IMR-90 (cell line): ENCODE results near the gene NOM1. TPM values are rescaled to one million over a fixed set of nuclear protein-coding genes. Genes with fewer than 3 reads are reported as not detected.

Source experiments
- ATAC-seq: fragments of 200-7000 bp; cut with Tn5 transposase; 2 replicates; pipeline ENCODE4 v1.9.1; 2020; ENCODE audit warnings: low read depth, mild to moderate bottlenecking, moderate library complexity
- BruUV-seq: library from RNA; stranded (reverse); fragments of 400-500 nt; replicated peaks from 2 replicates; lab custom pipeline; 2021; lab: Mats Ljungman, UMichigan
- CTCF ChIA-PET: fragments of 300-600 bp; formaldehyde crosslinking; extraction: SDS; loops from one replicate; lab custom pipeline; 2021; ENCODE audit warnings: antibody characterized with exemption; lab: Yijun Ruan, JAX
- POLR2A ChIA-PET: fragments of 300-600 bp; sonication (Branson Sonifier 250); formaldehyde crosslinking; loops from one replicate; lab custom pipeline; 2022; ENCODE audit warnings: antibody characterized with exemption; ENCODE audit not compliant: unreplicated experiment; lab: Charles Lee
- DNase-seq: peaks from one replicate; pipeline ENCODE4 v3.0.0; 2013
- H2AFZ ChIP-seq: replicated peaks from 2 replicates; pipeline ENCODE3; 2013; ENCODE audit warnings: low read length, mild to moderate bottlenecking; ENCODE audit not compliant: poor library complexity
- H2AK5ac ChIP-seq: 2 replicates; pipeline ENCODE4 v1.6.1; 2013; ENCODE audit warnings: low read depth, low read length, inconsistent platforms
- H2AK9ac ChIP-seq: replicated peaks from 2 replicates; pipeline ENCODE3; 2013; ENCODE audit warnings: mild to moderate bottlenecking, low read depth, low read length, moderate library complexity; ENCODE audit not compliant: poor library complexity
- H2BK120ac ChIP-seq: 2 replicates; pipeline ENCODE4 v1.6.1; 2013; ENCODE audit warnings: low read depth, low read length, inconsistent platforms
- H2BK15ac ChIP-seq: 3 replicates; pipeline ENCODE4 v1.6.1; 2013; ENCODE audit warnings: low read depth, low read length, inconsistent platforms
- H2BK20ac ChIP-seq: 2 replicates; pipeline ENCODE4 v1.6.1; 2013; ENCODE audit warnings: low read depth, mild to moderate bottlenecking, inconsistent platforms, low read length, moderate library complexity
- H2BK5ac ChIP-seq: 2 replicates; pipeline ENCODE4 v1.6.1; 2013; ENCODE audit warnings: mild to moderate bottlenecking, low read depth, low read length, inconsistent platforms; ENCODE audit not compliant: poor library complexity, severe bottlenecking
- H3K14ac ChIP-seq: replicated peaks from 2 replicates; pipeline ENCODE4 v1.6.1; 2013; ENCODE audit warnings: low read depth, low read length, inconsistent platforms
- H3K18ac ChIP-seq: 2 replicates; pipeline ENCODE4 v1.6.1; 2013; ENCODE audit warnings: low read depth, low read length, control low read depth
- H3K23ac ChIP-seq: 2 replicates; pipeline ENCODE4 v1.6.1; 2013; ENCODE audit warnings: low read depth, low read length, inconsistent platforms
- H3K27ac ChIP-seq: 2 replicates; pipeline ENCODE4 v1.5.1; 2013; ENCODE audit warnings: mild to moderate bottlenecking, control low read depth, low read length; ENCODE audit not compliant: insufficient read depth
- H3K27me3 ChIP-seq: 2 replicates; pipeline ENCODE4 v1.6.1; 2013; ENCODE audit warnings: low read length; ENCODE audit not compliant: control insufficient read depth, insufficient read depth
- H3K36me3 ChIP-seq: 2 replicates; pipeline ENCODE4 v1.6.1; 2013; ENCODE audit warnings: low read length, mixed read lengths; ENCODE audit not compliant: control insufficient read depth, insufficient read depth
- H3K4ac ChIP-seq: 2 replicates; pipeline ENCODE4 v1.6.1; 2013; ENCODE audit warnings: low read depth, low read length, inconsistent platforms
- H3K4me1 ChIP-seq: 2 replicates; pipeline ENCODE4 v1.6.1; 2013; ENCODE audit warnings: low read length, mixed read lengths; ENCODE audit not compliant: control insufficient read depth, insufficient read depth
- H3K4me2 ChIP-seq: 2 replicates; pipeline ENCODE4 v1.6.1; 2013; ENCODE audit warnings: low read depth, mild to moderate bottlenecking, control low read depth, low read length, moderate library complexity
- H3K4me3 ChIP-seq: 2 replicates; pipeline ENCODE4 v1.5.1; 2013; ENCODE audit warnings: low read depth, mild to moderate bottlenecking, control low read depth, low read length, moderate library complexity; ENCODE audit not compliant: insufficient read depth
- H3K56ac ChIP-seq: 2 replicates; pipeline ENCODE4 v1.6.1; 2013; ENCODE audit warnings: low read length, inconsistent platforms; ENCODE audit not compliant: insufficient read depth; ENCODE audit errors: extremely low read depth
- H3K79me1 ChIP-seq, 2 experiments: 2 replicates each; pipeline ENCODE4 v1.6.1; 2013; ENCODE audit warnings: low read length in 2 of 2, inconsistent platforms in 1 of 2, low read depth in 1 of 2
- H3K9ac ChIP-seq: 2 replicates; pipeline ENCODE4 v1.6.1; 2013; ENCODE audit warnings: low read depth, low read length, control low read depth
- H3K9me1 ChIP-seq: 2 replicates; pipeline ENCODE4 v1.6.1; 2013; ENCODE audit warnings: low read length, inconsistent platforms; ENCODE audit not compliant: insufficient read depth
- H3K9me3 ChIP-seq: 2 replicates; pipeline ENCODE4 v1.6.1; 2013; ENCODE audit warnings: low read length; ENCODE audit not compliant: control insufficient read depth, insufficient read depth
- H4K20me1 ChIP-seq: 2 replicates; pipeline ENCODE4 v1.6.1; 2013; ENCODE audit warnings: low read length, inconsistent platforms; ENCODE audit not compliant: insufficient read depth
- H4K5ac ChIP-seq: 2 replicates; pipeline ENCODE4 v1.6.1; 2013; ENCODE audit warnings: mild to moderate bottlenecking, low read depth, low read length, control low read depth
- H4K8ac ChIP-seq, 2 experiments: 2 replicates each; pipeline ENCODE4 v1.6.1; 2013; ENCODE audit warnings: low read depth in 2 of 2, low read length in 2 of 2, control low read depth in 1 of 2, inconsistent platforms in 1 of 2
- H4K91ac ChIP-seq: 2 replicates; pipeline ENCODE4 v1.6.1; 2013; ENCODE audit warnings: low read depth, low read length, inconsistent platforms; ENCODE audit not compliant: insufficient read depth
- BHLHE40 ChIP-seq: fragments of 150-350 bp; IDR thresholded peaks from 2 replicates; pipeline ENCODE4 v1.6.1; 2016; ENCODE audit warnings: mild to moderate bottlenecking, low read depth, low read length
- CEBPB ChIP-seq: IDR thresholded peaks from 2 replicates; pipeline ENCODE4 v1.6.1; 2012; ENCODE audit warnings: low read depth, low read length, improper control_type of control experiment
- CHD1 ChIP-seq: IDR thresholded peaks from 2 replicates; pipeline ENCODE4 v1.6.1; 2012; ENCODE audit warnings: low read depth, low read length, improper control_type of control experiment
- RAD21 ChIP-seq: IDR thresholded peaks from 2 replicates; pipeline ENCODE4 v1.6.1; 2012; ENCODE audit warnings: low read length, improper control_type of control experiment
- WGBS, 2 experiments: methylation state at CpG; one replicate each; pipeline versions ENCODE4 v1.1.5 to v1.1.7; 2013; ENCODE audit warnings: missing lambda C conversion rate in 2 of 2; ENCODE audit not compliant: insufficient read length in 1 of 2; ENCODE audit errors: extremely low coverage in 2 of 2; 5-methylcytosine and 5-hydroxymethylcytosine counted together
- dilution Hi-C: fragments of 300-500 bp; cut with HindIII; formaldehyde crosslinking; loops from one replicate; pipeline ENCODE4 v1.14.3; 2018; ENCODE audit warnings: low sequenced_read_pairs; ENCODE audit not compliant: unreplicated experiment
- in situ Hi-C: fragments of 300-500 bp; cut with MboI; formaldehyde crosslinking; loops from 3 replicates; pipeline ENCODE4 v1.14.3; 2019; ENCODE audit warnings: low sequenced_read_pairs, inconsistent platforms, mixed read lengths
- intact Hi-C: fragments of 100-400 bp; cut with micrococcal nuclease; formaldehyde crosslinking; loops from 2 replicates; pipeline ENCODE4 v1.10.0; 2022
- polyA plus RNA-seq, 3 experiments: library from polyadenylated mRNA; depleted of rRNA; stranded (reverse); fragments of >200 nt; gene quantifications; 2 replicates each; pipeline ENCODE4 v1.2.3, GENCODE V29; 2012; ENCODE audit warnings: low replicate concordance in 1 of 3
- total RNA-seq: library from RNA; depleted of rRNA; stranded (reverse); fragments of >200 nt; gene quantifications from 2 replicates; pipeline ENCODE4 v1.2.3, GENCODE V29; 2012

The NOM1 gene
- total and polyA plus RNA-seq, 2 of the 4 experiments (the other 2 are of a cell fraction): 15.3 to 15.4 TPM

DNA sequence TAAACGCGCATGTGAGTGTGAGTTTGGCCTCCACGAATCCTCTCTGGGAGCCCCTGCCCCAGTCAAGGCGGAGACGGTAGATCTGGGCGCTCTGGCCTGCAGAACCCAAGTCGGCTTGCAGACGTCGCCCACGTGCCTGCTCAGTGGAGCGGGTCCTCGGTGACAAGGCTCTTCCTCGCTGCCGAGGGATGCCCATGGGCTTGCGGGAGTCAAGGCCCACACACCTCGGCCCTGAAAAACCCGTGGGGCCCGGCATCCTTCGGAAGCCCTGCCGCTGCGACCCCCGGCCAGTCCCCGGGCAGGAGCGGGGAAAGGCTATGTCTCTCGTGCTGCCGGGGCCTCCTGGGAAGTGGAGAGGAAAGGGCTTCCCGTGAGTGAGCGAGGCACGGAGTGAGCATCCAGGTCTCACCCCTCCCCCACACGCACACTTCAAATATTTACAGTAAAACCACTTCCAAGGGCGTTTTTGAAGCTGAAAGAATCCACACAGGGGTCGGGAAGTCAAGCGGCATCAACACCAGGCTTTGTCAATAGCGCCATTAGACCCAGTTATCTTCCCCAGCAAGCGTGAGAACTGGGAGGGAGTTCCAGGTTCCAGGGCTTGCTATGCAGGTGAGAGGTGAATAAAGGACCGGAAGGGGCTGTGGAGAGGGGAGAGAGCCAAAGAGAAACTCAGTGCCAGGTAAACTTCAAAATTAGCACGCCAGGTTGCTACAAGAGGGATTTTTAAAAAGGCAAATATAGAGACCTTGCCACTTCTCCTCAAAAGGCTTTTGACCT lies 62.0 kb downstream of the NOM1 start:
- Histone ChIP-seq H3K56ac (no peak overlapping the region), H2BK5ac (no peak overlapping the region), H3K4me1 (no peaks in the 10 kb centered on the region), H4K91ac (no peak overlapping the region), H3K27me3 (peaks cover 94% of the 10 kb centered on the region), H4K8ac (no peak overlapping the region), H3K4ac (no peak overlapping the region), H3K79me1 (no peaks in the 10 kb centered on the region), H3K36me3 (no peaks in the 10 kb centered on the region), H3K18ac (no peak overlapping the region), H4K5ac (no peak overlapping the region), H3K4me2 (no peak overlapping the region), H3K9me3 (no peaks in the 10 kb centered on the region), H2BK20ac (no peak overlapping the region), H3K27ac (no peak overlapping the region), H3K9me1 (no peaks in the 10 kb centered on the region), H3K4me3 (no peak overlapping the region), H3K9ac (no peak overlapping the region), H2BK15ac (no peak overlapping the region), H2AFZ (no peak overlapping the region), H4K20me1 (no peaks in the 10 kb centered on the region; the same call in 1 of the 2 replicates), H3K23ac (no peak overlapping the region), H3K14ac (no peak overlapping the region), H2BK120ac (no peak overlapping the region), H2AK5ac (no peak overlapping the region), H2AK9ac (no peak overlapping the region)
- DNase-seq (no peak), ATAC-seq (no peak)
- intact Hi-C loops (no loop called here), dilution Hi-C loops (no loop called here), in situ Hi-C loops (no loop called here)
- WGBS, 2 experiments: 7% methylated on average over 3 of the region's 37 CpGs; no CpG with 5 or more reads in 1 of the 2 experiments
- TF ChIP-seq CHD1: no peak
- TF ChIP-seq CEBPB: no peak
- TF ChIP-seq BHLHE40: no peak
- TF ChIP-seq RAD21: no peak
- CTCF ChIA-PET: interaction anchor here (1.0 kb wide), 1 partner anchor 17 kb away, joined by 3 read pairs; no protein-coding TSS in a partner anchor
- POLR2A ChIA-PET: no interaction called here
- no TSS peak for BruUV-seq
